A549 (cell line): Measurements from ENCODE around the gene FRY. TPM values are rescaled to one million over a fixed set of nuclear protein-coding genes. Genes with fewer than 3 reads are reported as not detected.

Source experiments
- ATAC-seq, 2 experiments: fragments of 200-7000 bp in 1 of 2; fragments of >200 bp in 1 of 2; cut with Nextera tagmentation in 1 of 2; cut with Tn5 transposase in 1 of 2; 3 replicates each; pipeline versions ENCODE4 v1.8.0 to v1.9.1; 2018 to 2020; ENCODE audit warnings: mild to moderate bottlenecking in 1 of 2, moderate library complexity in 1 of 2
- CTCF ChIA-PET: fragments of 300-600 bp; sonication (Branson Sonifier 250); formaldehyde crosslinking; extraction: SDS; loops from one replicate; lab custom pipeline; 2021; ENCODE audit warnings: antibody characterized with exemption, inconsistent platforms; lab: Yijun Ruan, JAX
- POLR2A ChIA-PET: fragments of 350-600 bp; formaldehyde crosslinking; extraction: SDS; loops from one replicate; lab custom pipeline; 2021; ENCODE audit warnings: antibody characterized with exemption, inconsistent platforms; lab: Yijun Ruan, JAX
- DNase-seq, 2 experiments: peaks; one replicate each; pipeline versions ENCODE4 v3.0.0 to v3.0.0-alpha.2; 2011 to 2016; ENCODE audit warnings: low read depth in 1 of 2, low spot score in 1 of 2
- FAIRE-seq: peaks from 2 replicates; lab custom pipeline; 2011; peaks lifted over from hg19 to GRCh38; lab: Jason Lieb, UNC
- H3K27ac ChIP-seq, 2 experiments: fragments of >200 bp; sonication (Bioruptor Twin); formaldehyde crosslinking; 3 replicates each; pipeline ENCODE4 v1.5.1; 2016 to 2017
- H3K4me1 ChIP-seq: fragments of >200 bp; sonication (Bioruptor Twin); formaldehyde crosslinking; 3 replicates; pipeline ENCODE4 v1.6.1; 2016
- H3K4me2 ChIP-seq: fragments of >200 bp; sonication (Bioruptor Twin); formaldehyde crosslinking; 3 replicates; pipeline ENCODE4 v1.6.1; 2016
- H3K4me3 ChIP-seq: fragments of >200 bp; sonication (Bioruptor Twin); formaldehyde crosslinking; 3 replicates; pipeline ENCODE4 v1.5.1; 2016
- H3K9me3 ChIP-seq: fragments of >200 bp; sonication (Bioruptor Twin); formaldehyde crosslinking; 3 replicates; pipeline ENCODE4 v1.6.1; 2016
- BHLHE40 ChIP-seq: IDR thresholded peaks from 2 replicates; pipeline ENCODE4 v1.6.1; 2012; ENCODE audit warnings: low read depth, low read length, inconsistent platforms
- CBX8 ChIP-seq: fragments of 200-600 bp; sonication (generic); IDR thresholded peaks from 2 replicates; pipeline ENCODE4 v1.6.1; 2016
- CHD2 ChIP-seq: fragments of 150-350 bp; IDR thresholded peaks from 2 replicates; pipeline ENCODE4 v1.6.1; 2014; ENCODE audit warnings: low read length; ENCODE audit not compliant: partially characterized antibody
- ESRRA ChIP-seq: fragments of 150-350 bp; IDR thresholded peaks from 2 replicates; pipeline ENCODE4 v1.6.1; 2014; ENCODE audit warnings: mild to moderate bottlenecking, low read length, borderline replicate concordance
- FOSB ChIP-seq: fragments of 250-450 bp; sonication (Bioruptor Pico); IDR thresholded peaks from 2 replicates; pipeline ENCODE4 v1.5.0; 2020; ENCODE audit warnings: mild to moderate bottlenecking, moderate library complexity
- HEYL ChIP-seq: fragments of 250-450 bp; sonication (Bioruptor Pico); IDR thresholded peaks from 2 replicates; pipeline ENCODE4 v1.8.0; 2021; ENCODE audit warnings: mild to moderate bottlenecking, moderate library complexity
- JUN ChIP-seq, 2 experiments: fragments of >200 bp; sonication (Bioruptor Twin); formaldehyde crosslinking; IDR thresholded peaks; 2 replicates in 1 of 2; 3 replicates in 1 of 2; pipeline ENCODE4 v1.6.1; 2016 to 2017
- MAZ ChIP-seq: fragments of 150-350 bp; IDR thresholded peaks from 2 replicates; pipeline ENCODE4 v1.6.1; 2014; ENCODE audit warnings: antibody characterized with exemption, low read depth, low read length, borderline replicate concordance
- NFE2L2 ChIP-seq: fragments of 150-350 bp; conservative IDR thresholded peaks from 2 replicates; pipeline ENCODE4 v1.6.1; 2014; ENCODE audit warnings: low read length
- NPAS2 ChIP-seq: fragments of 250-450 bp; sonication (Bioruptor Pico); IDR thresholded peaks from 2 replicates; pipeline ENCODE4 v1.8.0; 2022; ENCODE audit warnings: mild to moderate bottlenecking, moderate library complexity, borderline replicate concordance
- NR3C1 ChIP-seq: fragments of >200 bp; sonication (Bioruptor Twin); formaldehyde crosslinking; IDR thresholded peaks from 3 replicates; pipeline ENCODE4 v1.6.1; 2017
- POLR2A ChIP-seq: IDR thresholded peaks from 2 replicates; pipeline ENCODE4 v1.6.1; 2012; ENCODE audit warnings: mild to moderate bottlenecking, low read length
- RAD21 ChIP-seq, 2 experiments: fragments of >200 bp in 1 of 2; sonication (Bioruptor Twin) in 1 of 2; formaldehyde crosslinking in 1 of 2; IDR thresholded peaks in 1 of 2; conservative IDR thresholded peaks in 1 of 2; 2 replicates in 1 of 2; 3 replicates in 1 of 2; pipeline ENCODE4 v1.6.1; 2012 to 2018; ENCODE audit warnings: inconsistent platforms in 1 of 2
- RFX5 ChIP-seq: fragments of 450-650 bp; IDR thresholded peaks from 2 replicates; pipeline ENCODE4 v1.7.1; 2014; ENCODE audit warnings: antibody characterized with exemption, mild to moderate bottlenecking, moderate library complexity
- TFCP2L1 ChIP-seq: fragments of 250-450 bp; sonication (Bioruptor Pico); IDR thresholded peaks from 2 replicates; pipeline ENCODE4 v1.5.0; 2021; ENCODE audit warnings: mild to moderate bottlenecking
- ZFP36 ChIP-seq: fragments of 450-650 bp; IDR thresholded peaks from 2 replicates; pipeline ENCODE4 v1.6.1; 2014; ENCODE audit warnings: borderline replicate concordance; ENCODE audit not compliant: partially characterized antibody
- ZNF302 ChIP-seq: fragments of 250-450 bp; sonication (Bioruptor Pico); IDR thresholded peaks from 2 replicates; pipeline ENCODE4 v1.9.0; 2021; ENCODE audit warnings: inconsistent platforms, mild to moderate bottlenecking, moderate library complexity
- WGBS: methylation state at CpG from one replicate; pipeline ENCODE4 v1.1.6; 2017; ENCODE audit errors: missing lambda C conversion rate; 5-methylcytosine and 5-hydroxymethylcytosine counted together
- polyA plus RNA-seq, 4 experiments: library from polyadenylated mRNA; depleted of rRNA in 3 of 4; stranded (reverse); fragments of >200 nt; fragmentation: RNase III in 1 of 4; extraction: RNeasy Plus Mini Kit Qiagen cat#74134 plus additional on column Dnase treatment in 1 of 4; gene quantifications; 2 replicates in 3 of 4; 3 replicates in 1 of 4; pipeline ENCODE4 v1.2.3, GENCODE V29; 2011 to 2017
- TF ChIP-seq, protein P1 (sequence below): IDR thresholded peaks from 2 replicates; pipeline ENCODE4 v1.6.1; 2012
- TF ChIP-seq, protein P2 (sequence below): fragments of 250-450 bp; sonication (Bioruptor Pico); IDR thresholded peaks from 2 replicates; pipeline ENCODE4 v1.5.0; 2020; ENCODE audit warnings: low read depth, mild to moderate bottlenecking, moderate library complexity
- TF ChIP-seq, protein P3 (sequence below): fragments of >200 bp; sonication (Bioruptor Twin); formaldehyde crosslinking; IDR thresholded peaks from 3 replicates; pipeline ENCODE4 v1.6.1; 2016

Gene FRY
- polyA plus RNA-seq, 2 of the 4 experiments (the other 2 are of a cell fraction) = 0.08 to 0.26 TPM

DNA sequence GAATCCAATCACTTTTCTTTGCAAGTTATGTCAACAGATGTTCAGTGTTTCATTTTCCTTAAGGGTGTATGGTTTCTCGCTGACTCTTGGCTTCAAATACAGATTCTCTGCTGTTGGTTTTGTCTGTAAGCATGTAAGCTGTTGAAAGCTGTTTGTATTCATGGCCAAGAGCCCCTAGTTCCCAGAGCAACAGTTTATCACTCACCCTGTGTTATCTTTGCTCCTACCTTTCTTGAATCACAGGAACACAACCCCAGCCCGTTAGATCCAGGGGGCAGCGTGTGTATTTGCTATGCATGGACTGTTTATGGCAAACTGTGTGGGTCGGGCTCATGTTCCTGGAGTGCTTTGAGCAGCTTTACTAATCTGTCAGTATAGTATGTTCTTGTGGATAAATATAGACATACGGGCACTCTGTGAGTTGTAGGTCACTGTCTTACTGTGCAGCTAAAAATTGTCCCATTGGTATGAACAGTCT lies 28.9 kb downstream of the FRY start:
- no peak overlapping the region for H3K27ac ChIP-seq
- no peak for FAIRE-seq
- no peak for TF ChIP-seq RFX5
- TF ChIP-seq TFCP2L1 (CRISPR knock-in tag) = no peak
- no peak for TF ChIP-seq ZFP36
- TF ChIP-seq NFE2L2 = no peak
- no peak for TF ChIP-seq MAZ
- TF ChIP-seq NPAS2 (CRISPR knock-in tag) = no peak
- TF ChIP-seq CHD2 = no peak
- TF ChIP-seq HEYL (CRISPR knock-in tag) = no peak
- DNase-seq = no peak
- no peaks in the 10 kb centered on the region for H3K9me3 ChIP-seq
- no peak overlapping the region for H3K4me2 ChIP-seq
- ChIA-PET POLR2A (no interaction called here), CTCF (no interaction called here)
- no peaks in the 10 kb centered on the region for H3K4me1 ChIP-seq
- no peak; a peak in 1 of 6 replicates for ATAC-seq
- WGBS = 54% methylated on average over 5 of the region's 5 CpGs
- H3K4me3 ChIP-seq = no peak overlapping the region

DNA sequence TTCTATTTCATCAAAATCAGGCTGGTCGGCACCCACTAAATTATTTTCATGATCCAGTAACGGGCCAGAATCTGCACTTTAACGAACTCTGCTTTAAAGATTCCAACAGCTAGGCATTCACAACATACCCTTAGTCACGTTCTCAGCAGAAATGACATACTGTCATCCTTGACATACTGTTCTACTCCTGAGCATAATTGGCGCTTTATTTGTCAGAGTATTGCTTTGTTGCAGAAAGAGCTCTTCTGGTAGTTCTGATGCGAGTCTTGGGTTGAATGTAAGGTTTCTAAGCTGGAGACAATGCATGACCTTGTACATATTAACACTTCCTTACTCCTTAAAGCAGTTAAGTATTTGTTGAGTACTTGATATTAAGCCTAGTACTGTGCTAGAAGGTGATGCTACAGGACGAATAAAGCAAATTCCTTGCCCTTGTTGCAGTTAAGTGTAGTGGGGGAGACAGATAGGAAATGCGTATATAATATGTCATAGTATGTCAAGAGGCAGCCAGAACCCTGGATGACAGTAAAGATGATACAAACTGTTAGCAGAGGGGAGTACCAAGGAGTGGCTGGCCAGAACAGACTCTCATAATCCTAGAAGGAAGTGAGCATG lies 32.2 kb downstream of the FRY start:
- ATAC-seq (no peak), FAIRE-seq (no peak), DNase-seq (no peak)
- POLR2A ChIA-PET = no interaction called here
- no peak overlapping the region for H3K4me2 ChIP-seq
- no peak overlapping the region for H3K4me3 ChIP-seq
- H3K27ac ChIP-seq = no peak overlapping the region
- H3K4me1 ChIP-seq = no peaks in the 10 kb centered on the region
- 62% methylated on average over 8 of the region's 8 CpGs for WGBS
- H3K9me3 ChIP-seq = no peaks in the 10 kb centered on the region
- TF ChIP-seq, protein P1, sequence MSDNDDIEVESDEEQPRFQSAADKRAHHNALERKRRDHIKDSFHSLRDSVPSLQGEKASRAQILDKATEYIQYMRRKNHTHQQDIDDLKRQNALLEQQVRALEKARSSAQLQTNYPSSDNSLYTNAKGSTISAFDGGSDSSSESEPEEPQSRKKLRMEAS = no peak
- TF ChIP-seq JUN (IDR thresholded peaks at IDR 0.05) (no peak), TFCP2L1 (CRISPR knock-in tag) (no peak), CBX8 (no peak)
- CTCF ChIA-PET = interaction anchor here (1.1 kb wide), 1 partner anchor 12 kb away, joined by 3 read pairs; no protein-coding TSS in a partner anchor

DNA sequence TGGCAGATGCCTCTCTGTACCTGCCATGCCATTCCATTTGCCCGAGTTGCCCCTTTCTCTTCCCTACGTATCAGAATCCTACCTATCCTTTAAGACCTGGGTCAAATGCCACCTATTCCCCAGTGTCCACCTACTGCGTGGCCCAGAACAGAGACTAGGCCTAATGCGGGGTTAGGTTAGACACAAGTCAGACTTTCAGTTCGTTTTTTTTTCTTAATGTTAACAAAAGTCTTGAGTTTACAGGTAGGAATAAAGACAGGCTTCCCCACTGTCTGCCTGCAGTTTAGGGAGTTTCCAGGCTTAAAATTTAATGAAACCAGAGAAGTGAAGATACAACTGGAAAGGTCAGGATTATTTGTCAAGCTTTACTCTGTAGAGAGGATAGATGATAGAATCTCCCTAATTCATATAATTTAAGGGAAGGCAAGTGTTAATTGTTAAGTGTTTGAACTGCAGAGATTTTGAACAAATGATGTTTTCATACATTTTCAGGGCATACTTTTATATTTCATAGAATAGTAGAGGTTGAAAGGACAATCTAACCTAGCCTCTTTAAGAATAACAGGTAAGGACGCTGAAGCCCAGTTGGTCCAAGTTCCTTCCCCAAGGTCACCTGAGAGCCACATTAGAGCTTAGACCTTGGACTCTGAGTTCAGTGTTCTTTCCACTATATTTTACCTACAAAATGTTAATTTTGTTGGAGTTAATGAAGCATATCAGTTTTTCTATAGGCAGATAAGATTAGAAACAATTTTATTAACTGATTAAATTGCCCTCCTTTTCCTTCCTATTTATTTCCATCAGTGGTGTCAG lies 35.8 kb downstream of the FRY start:
- H3K9me3 ChIP-seq = no peaks in the 10 kb centered on the region
- H3K4me2 ChIP-seq = no peak overlapping the region
- ChIA-PET CTCF (no interaction called here), POLR2A (no interaction called here)
- no peaks in the 10 kb centered on the region for H3K4me1 ChIP-seq
- WGBS = 63% methylated on average over 6 of the region's 6 CpGs
- H3K27ac ChIP-seq = no peak overlapping the region
- TF ChIP-seq POLR2A (no peak), MAZ (no peak), CHD2 (no peak), NR3C1 (no peak), ESRRA (no peak), RAD21 (conservative IDR thresholded peaks at IDR 0.05 in 1 of 2, IDR thresholded peaks at IDR 0.05 in 1 of 2) (no peak), FOSB (CRISPR knock-in tag) (no peak), ZFP36 (no peak), ZNF302 (no peak), BHLHE40 (no peak)
- TF ChIP-seq, protein P2, sequence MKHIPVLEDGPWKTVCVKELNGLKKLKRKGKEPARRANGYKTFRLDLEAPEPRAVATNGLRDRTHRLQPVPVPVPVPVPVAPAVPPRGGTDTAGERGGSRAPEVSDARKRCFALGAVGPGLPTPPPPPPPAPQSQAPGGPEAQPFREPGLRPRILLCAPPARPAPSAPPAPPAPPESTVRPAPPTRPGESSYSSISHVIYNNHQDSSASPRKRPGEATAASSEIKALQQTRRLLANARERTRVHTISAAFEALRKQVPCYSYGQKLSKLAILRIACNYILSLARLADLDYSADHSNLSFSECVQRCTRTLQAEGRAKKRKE (CRISPR knock-in tag) = no peak
- TF ChIP-seq, protein P3, sequence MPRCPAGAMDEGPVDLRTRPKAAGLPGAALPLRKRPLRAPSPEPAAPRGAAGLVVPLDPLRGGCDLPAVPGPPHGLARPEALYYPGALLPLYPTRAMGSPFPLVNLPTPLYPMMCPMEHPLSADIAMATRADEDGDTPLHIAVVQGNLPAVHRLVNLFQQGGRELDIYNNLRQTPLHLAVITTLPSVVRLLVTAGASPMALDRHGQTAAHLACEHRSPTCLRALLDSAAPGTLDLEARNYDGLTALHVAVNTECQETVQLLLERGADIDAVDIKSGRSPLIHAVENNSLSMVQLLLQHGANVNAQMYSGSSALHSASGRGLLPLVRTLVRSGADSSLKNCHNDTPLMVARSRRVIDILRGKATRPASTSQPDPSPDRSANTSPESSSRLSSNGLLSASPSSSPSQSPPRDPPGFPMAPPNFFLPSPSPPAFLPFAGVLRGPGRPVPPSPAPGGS = no peak
- FAIRE-seq = no peak
- H3K4me3 ChIP-seq = no peak overlapping the region
- no peak for DNase-seq
- no peak for ATAC-seq
